ENCODE data around the gene RNF213.

Gene RNF213

GRCh38 chr17:80267391-80267790, 6.7 kb downstream of the RNF213 start:
- Histone ChIP-seq H2AFZ (ENCODE audit: low read depth, low read length) (no peak overlapping the region), H4K20me1 (ENCODE audit: insufficient read depth, low read length) (peaks cover 73% of the 10 kb centered on the region), H3K27me3 (ENCODE audit: low read depth, low read length) (no peaks in the 10 kb centered on the region), H3K4me3 (ENCODE audit: low read length) (no peak overlapping the region), H3K79me2 (ENCODE audit: low read length) (peaks cover 93% of the 10 kb centered on the region), H3K9me3 (ENCODE audit: insufficient read depth, low read length) (no peaks in the 10 kb centered on the region), H3K9ac (ENCODE audit: low read length) (no peak overlapping the region), H3K27ac (ENCODE audit: low read length) (no peak overlapping the region), H3K36me3 (replicated peaks; ENCODE audit: low read depth, low read length) (peaks cover 75% of the 10 kb centered on the region), H3K4me2 (ENCODE audit: low read length) (no peak overlapping the region), H3K4me1 (ENCODE audit: low read length) (peaks cover 25% of the 10 kb centered on the region)
- TF ChIP-seq, protein P1, sequence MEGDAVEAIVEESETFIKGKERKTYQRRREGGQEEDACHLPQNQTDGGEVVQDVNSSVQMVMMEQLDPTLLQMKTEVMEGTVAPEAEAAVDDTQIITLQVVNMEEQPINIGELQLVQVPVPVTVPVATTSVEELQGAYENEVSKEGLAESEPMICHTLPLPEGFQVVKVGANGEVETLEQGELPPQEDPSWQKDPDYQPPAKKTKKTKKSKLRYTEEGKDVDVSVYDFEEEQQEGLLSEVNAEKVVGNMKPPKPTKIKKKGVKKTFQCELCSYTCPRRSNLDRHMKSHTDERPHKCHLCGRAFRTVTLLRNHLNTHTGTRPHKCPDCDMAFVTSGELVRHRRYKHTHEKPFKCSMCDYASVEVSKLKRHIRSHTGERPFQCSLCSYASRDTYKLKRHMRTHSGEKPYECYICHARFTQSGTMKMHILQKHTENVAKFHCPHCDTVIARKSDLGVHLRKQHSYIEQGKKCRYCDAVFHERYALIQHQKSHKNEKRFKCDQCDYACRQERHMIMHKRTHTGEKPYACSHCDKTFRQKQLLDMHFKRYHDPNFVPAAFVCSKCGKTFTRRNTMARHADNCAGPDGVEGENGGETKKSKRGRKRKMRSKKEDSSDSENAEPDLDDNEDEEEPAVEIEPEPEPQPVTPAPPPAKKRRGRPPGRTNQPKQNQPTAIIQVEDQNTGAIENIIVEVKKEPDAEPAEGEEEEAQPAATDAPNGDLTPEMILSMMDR (IDR thresholded peaks at IDR 0.05; ENCODE audit: low read depth, low read length) = no peak
- TF ChIP-seq EZH2phosphoT487 (IDR thresholded peaks at IDR 0.05; ENCODE audit: low read depth) = no peak

DNA sequence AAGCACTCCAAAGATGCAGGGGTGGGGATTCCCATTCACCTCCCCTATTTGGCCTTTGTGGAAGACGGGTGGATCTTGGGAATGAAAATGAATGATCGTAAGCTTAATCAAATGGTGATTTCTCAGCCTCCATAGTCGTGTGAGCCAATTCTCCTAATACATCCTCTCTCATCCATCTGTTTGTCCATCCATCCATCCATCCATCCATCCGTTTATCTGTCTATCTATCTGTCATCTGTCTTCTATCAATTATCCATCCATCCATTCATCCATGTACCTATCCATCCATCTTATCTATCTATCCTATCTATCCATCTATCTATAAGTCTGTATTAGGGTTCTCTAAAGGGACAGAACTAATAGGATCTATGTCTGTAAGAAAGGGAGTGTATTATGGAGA, 7.8 kb downstream of the RNF213 start:
- H4K20me1 ChIP-seq (ENCODE audit: insufficient read depth, low read length) = peaks cover 83% of the 10 kb centered on the region
- H3K79me2 ChIP-seq (ENCODE audit: low read length) = peaks cover 93% of the 10 kb centered on the region
- H2AFZ ChIP-seq (ENCODE audit: low read depth, low read length) = no peak overlapping the region
- no peak for TF ChIP-seq EZH2phosphoT487 (IDR thresholded peaks at IDR 0.05; ENCODE audit: low read depth)
- TF ChIP-seq, protein P1 (IDR thresholded peaks at IDR 0.05; ENCODE audit: low read depth, low read length) = no peak
- H3K9me3 ChIP-seq (ENCODE audit: insufficient read depth, low read length) = no peaks in the 10 kb centered on the region
- no peaks in the 10 kb centered on the region for H3K27me3 ChIP-seq (ENCODE audit: low read depth, low read length)
- no peak overlapping the region for H3K4me3 ChIP-seq (ENCODE audit: low read length)
- H3K9ac ChIP-seq (ENCODE audit: low read length) = no peak overlapping the region
- peaks cover 86% of the 10 kb centered on the region for H3K36me3 ChIP-seq (replicated peaks; ENCODE audit: low read depth, low read length)
- no peak overlapping the region for H3K4me2 ChIP-seq (ENCODE audit: low read length)
- H3K4me1 ChIP-seq (ENCODE audit: low read length) = peaks cover 18% of the 10 kb centered on the region
- no peak overlapping the region for H3K27ac ChIP-seq (ENCODE audit: low read length)

GRCh38 chr17:80269405-80269807, 8.8 kb downstream of the RNF213 start:
- H3K9ac ChIP-seq (ENCODE audit: low read length) = no peak overlapping the region
- H3K4me3 ChIP-seq (ENCODE audit: low read length) = no peak overlapping the region
- H2AFZ ChIP-seq (ENCODE audit: low read depth, low read length) = no peak overlapping the region
- H3K79me2 ChIP-seq (ENCODE audit: low read length) = peaks cover 92% of the 10 kb centered on the region
- no peaks in the 10 kb centered on the region for H3K9me3 ChIP-seq (ENCODE audit: insufficient read depth, low read length)
- TF ChIP-seq, protein P1 (IDR thresholded peaks at IDR 0.05; ENCODE audit: low read depth, low read length) = no peak
- no peak for TF ChIP-seq EZH2phosphoT487 (IDR thresholded peaks at IDR 0.05; ENCODE audit: low read depth)
- H4K20me1 ChIP-seq (ENCODE audit: insufficient read depth, low read length) = peaks cover 87% of the 10 kb centered on the region
- H3K4me2 ChIP-seq (ENCODE audit: low read length) = no peak overlapping the region
- H3K27ac ChIP-seq (ENCODE audit: low read length) = no peak overlapping the region
- peaks cover 83% of the 10 kb centered on the region for H3K36me3 ChIP-seq (replicated peaks; ENCODE audit: low read depth, low read length)
- H3K27me3 ChIP-seq (ENCODE audit: low read depth, low read length) = no peaks in the 10 kb centered on the region
- H3K4me1 ChIP-seq (ENCODE audit: low read length) = peaks cover 17% of the 10 kb centered on the region

DNA sequence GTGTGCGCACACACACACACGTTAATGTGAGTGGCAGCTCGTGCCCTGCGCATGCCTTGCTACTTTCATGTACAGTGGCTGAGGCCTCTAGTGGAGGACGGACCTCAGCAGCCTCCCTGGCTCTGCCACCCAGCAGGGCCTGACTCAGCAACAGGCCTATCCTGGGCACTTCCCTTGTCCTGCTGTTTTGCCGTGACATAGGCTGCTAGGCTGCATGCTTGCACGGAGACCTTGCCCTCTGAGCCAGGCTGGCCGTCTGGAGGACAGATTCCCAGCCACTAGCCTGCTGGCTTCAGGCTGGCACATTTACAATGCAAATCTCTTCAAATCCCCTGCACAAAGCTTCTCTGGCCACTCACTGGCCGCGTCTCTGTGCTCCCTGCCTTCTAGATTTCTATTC, 9.5 kb downstream of the RNF213 start:
- Histone ChIP-seq H3K4me2 (ENCODE audit: low read length) (no peak overlapping the region), H3K27me3 (ENCODE audit: low read depth, low read length) (no peaks in the 10 kb centered on the region), H3K4me1 (ENCODE audit: low read length) (peaks cover 10% of the 10 kb centered on the region), H2AFZ (ENCODE audit: low read depth, low read length) (no peak overlapping the region), H3K79me2 (ENCODE audit: low read length) (peaks cover 89% of the 10 kb centered on the region), H3K9me3 (ENCODE audit: insufficient read depth, low read length) (no peaks in the 10 kb centered on the region), H3K4me3 (ENCODE audit: low read length) (no peak overlapping the region), H3K27ac (ENCODE audit: low read length) (no peak overlapping the region), H3K9ac (ENCODE audit: low read length) (no peak overlapping the region), H3K36me3 (replicated peaks; ENCODE audit: low read depth, low read length) (peaks cover 78% of the 10 kb centered on the region), H4K20me1 (ENCODE audit: insufficient read depth, low read length) (peaks cover 84% of the 10 kb centered on the region)
- no peak for TF ChIP-seq EZH2phosphoT487 (IDR thresholded peaks at IDR 0.05; ENCODE audit: low read depth)
- TF ChIP-seq, protein P1 (IDR thresholded peaks at IDR 0.05; ENCODE audit: low read depth, low read length) = no peak

Data from OCI-LY3 (cell line).